GM12892 (cell line): ENCODE data around the gene TEX14.

Source experiments
- POLR2A ChIP-seq: IDR thresholded peaks from 2 replicates; pipeline ENCODE4 v1.6.1; 2011; ENCODE audit warnings: low read depth, low read length, control low read depth
- POLR2AphosphoS5 ChIP-seq: IDR thresholded peaks from 2 replicates; pipeline ENCODE4 v1.6.1; 2011; ENCODE audit warnings: low read depth, low read length, control low read depth
- TAF1 ChIP-seq: IDR thresholded peaks from 2 replicates; pipeline ENCODE4 v1.6.1; 2011; ENCODE audit warnings: low read depth, mild to moderate bottlenecking, control low read depth, low read length, borderline replicate concordance

- TF ChIP-seq TAF1 (no peak), POLR2A (no peak), POLR2AphosphoS5 (no peak)
Observed at GRCh38 chr17:58699771-58700170, 7.9 kb upstream of the TEX14 start.
